KMS-11 (cell line): ENCODE results near the gene PRKD3.

Experiments
- H2AFZ ChIP-seq: fragments of 200-600 bp; sonication (generic); 2 replicates; pipeline ENCODE4 v1.6.1; 2016; ENCODE audit warnings: antibody characterized with exemption, mixed run types, low read depth
- H3K27ac ChIP-seq: fragments of 200-600 bp; sonication (generic); 2 replicates; pipeline ENCODE4 v1.6.1; 2016; ENCODE audit warnings: mild to moderate bottlenecking, mixed run types
- H3K27me3 ChIP-seq: fragments of 200-600 bp; sonication (generic); 2 replicates; pipeline ENCODE4 v1.6.1; 2017; ENCODE audit warnings: mild to moderate bottlenecking, low read depth, mixed run types, moderate library complexity; ENCODE audit not compliant: insufficient read depth
- H3K36me3 ChIP-seq: fragments of 200-600 bp; sonication (generic); 2 replicates; pipeline ENCODE4 v1.6.1; 2017; ENCODE audit warnings: mild to moderate bottlenecking, mixed run types; ENCODE audit not compliant: insufficient read depth
- H3K4me1 ChIP-seq: fragments of 200-600 bp; sonication (generic); 2 replicates; pipeline ENCODE4 v1.6.1; 2016; ENCODE audit warnings: mild to moderate bottlenecking, low read depth, mixed run types; ENCODE audit not compliant: poor library complexity, severe bottlenecking
- H3K4me2 ChIP-seq: fragments of 200-600 bp; sonication (generic); 2 replicates; pipeline ENCODE4 v1.7.0; 2016; ENCODE audit warnings: mild to moderate bottlenecking, mixed run types
- H3K4me3 ChIP-seq: fragments of 200-600 bp; sonication (generic); IDR thresholded peaks from 2 replicates; pipeline ENCODE4 v1.6.1; 2017; ENCODE audit warnings: low read depth, low read length, mixed read lengths; ENCODE audit not compliant: insufficient read depth
- H3K79me2 ChIP-seq: fragments of 200-600 bp; sonication (generic); 2 replicates; pipeline ENCODE4 v1.6.1; 2016; ENCODE audit warnings: low read depth, mixed run types; ENCODE audit not compliant: insufficient read depth
- H3K9ac ChIP-seq: fragments of 200-600 bp; sonication (generic); 2 replicates; pipeline ENCODE4 v1.6.1; 2016; ENCODE audit warnings: mild to moderate bottlenecking, mixed run types
- H4K20me1 ChIP-seq: fragments of 200-600 bp; sonication (generic); 2 replicates; pipeline ENCODE4 v1.6.1; 2016; ENCODE audit warnings: mild to moderate bottlenecking, mixed run types; ENCODE audit not compliant: insufficient read depth
- TF ChIP-seq, protein P1 (sequence below): fragments of 200-600 bp; sonication (generic); conservative IDR thresholded peaks from 2 replicates; pipeline ENCODE4 v1.6.1; 2017; ENCODE audit warnings: low read depth, mild to moderate bottlenecking, antibody characterized with exemption, low read length, moderate library complexity, mixed read lengths

PRKD3 gene

DNA sequence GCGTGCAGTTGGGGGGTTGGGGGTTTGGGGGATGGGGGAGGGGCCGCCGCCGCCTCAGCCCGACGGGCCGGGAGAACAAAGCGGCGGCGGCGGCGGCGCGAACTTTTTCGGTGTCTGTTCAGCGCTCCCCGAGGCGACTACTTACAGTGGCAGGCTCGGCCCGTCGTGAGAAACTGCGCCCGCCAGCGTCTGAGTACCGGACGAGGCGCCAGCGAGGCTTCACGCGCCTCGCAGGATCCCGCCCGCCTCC is 172 bp downstream of the PRKD3 start:
- peaks cover 39% of the 10 kb centered on the region; the same call in 1 of the 2 replicates for H3K36me3 ChIP-seq
- no peaks in the 10 kb centered on the region for H3K27me3 ChIP-seq
- peak overlapping the region; percentile 96 for H3K27ac ChIP-seq
- no peak overlapping the region for H2AFZ ChIP-seq
- H3K4me2 ChIP-seq, result no peak overlapping the region
- peaks cover 33% of the 10 kb centered on the region for H3K4me1 ChIP-seq
- H3K9ac ChIP-seq, result peak overlapping the region; percentile 98
- H4K20me1 ChIP-seq, result no peaks in the 10 kb centered on the region
- TF ChIP-seq, protein P1, sequence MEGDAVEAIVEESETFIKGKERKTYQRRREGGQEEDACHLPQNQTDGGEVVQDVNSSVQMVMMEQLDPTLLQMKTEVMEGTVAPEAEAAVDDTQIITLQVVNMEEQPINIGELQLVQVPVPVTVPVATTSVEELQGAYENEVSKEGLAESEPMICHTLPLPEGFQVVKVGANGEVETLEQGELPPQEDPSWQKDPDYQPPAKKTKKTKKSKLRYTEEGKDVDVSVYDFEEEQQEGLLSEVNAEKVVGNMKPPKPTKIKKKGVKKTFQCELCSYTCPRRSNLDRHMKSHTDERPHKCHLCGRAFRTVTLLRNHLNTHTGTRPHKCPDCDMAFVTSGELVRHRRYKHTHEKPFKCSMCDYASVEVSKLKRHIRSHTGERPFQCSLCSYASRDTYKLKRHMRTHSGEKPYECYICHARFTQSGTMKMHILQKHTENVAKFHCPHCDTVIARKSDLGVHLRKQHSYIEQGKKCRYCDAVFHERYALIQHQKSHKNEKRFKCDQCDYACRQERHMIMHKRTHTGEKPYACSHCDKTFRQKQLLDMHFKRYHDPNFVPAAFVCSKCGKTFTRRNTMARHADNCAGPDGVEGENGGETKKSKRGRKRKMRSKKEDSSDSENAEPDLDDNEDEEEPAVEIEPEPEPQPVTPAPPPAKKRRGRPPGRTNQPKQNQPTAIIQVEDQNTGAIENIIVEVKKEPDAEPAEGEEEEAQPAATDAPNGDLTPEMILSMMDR, result no peak
- H3K4me3 ChIP-seq, result no peak overlapping the region
- H3K79me2 ChIP-seq, result peaks cover 86% of the 10 kb centered on the region

DNA sequence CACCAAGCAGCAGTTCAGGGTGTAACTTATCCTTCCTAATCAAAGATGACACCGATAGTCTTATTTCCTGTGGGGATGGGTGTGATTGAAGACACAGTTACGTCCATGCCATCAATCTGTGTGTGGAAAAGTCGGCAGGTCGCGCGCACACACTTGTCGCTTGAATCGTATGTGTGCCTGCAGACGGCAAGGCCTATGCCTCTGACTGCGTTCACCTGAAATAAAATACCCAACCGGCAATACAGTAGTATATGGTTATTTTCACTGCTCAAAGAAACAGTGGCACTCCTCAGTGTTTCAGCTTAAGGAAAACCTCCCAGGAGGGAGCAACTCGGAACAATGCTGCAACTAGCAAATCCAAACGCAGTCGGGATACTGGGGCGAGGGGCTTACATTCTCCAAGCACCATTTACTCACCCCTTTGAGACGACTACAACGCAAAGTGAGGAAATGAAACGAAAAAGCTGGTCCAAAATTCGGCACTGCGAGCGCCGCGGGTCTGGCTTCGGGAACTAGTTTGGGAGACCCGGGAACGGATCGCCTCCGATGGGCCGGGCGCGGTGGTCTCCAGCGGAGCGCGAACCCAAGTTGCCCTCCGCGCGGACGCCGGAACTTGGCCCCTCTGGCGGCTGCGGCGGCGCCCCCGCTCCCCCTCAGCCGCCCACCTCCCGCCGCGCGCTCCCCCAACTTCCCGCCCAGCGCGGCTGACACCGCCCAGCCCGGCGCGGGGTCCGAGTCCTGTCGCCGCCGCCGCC is 675 bp downstream of the PRKD3 start:
- Histone ChIP-seq H3K27me3 (no peaks in the 10 kb centered on the region), H3K4me2 (peak overlapping the region; percentile 95), H3K4me1 (peaks cover 33% of the 10 kb centered on the region), H3K27ac (peak overlapping the region; percentile 96), H3K4me3 (peak overlapping the region; percentile 85), H4K20me1 (no peaks in the 10 kb centered on the region), H3K9ac (peak overlapping the region; percentile 98), H2AFZ (no peak overlapping the region), H3K79me2 (peaks cover 86% of the 10 kb centered on the region), H3K36me3 (peaks cover 39% of the 10 kb centered on the region; the same call in 1 of the 2 replicates)
- TF ChIP-seq, protein P1, result no peak

DNA sequence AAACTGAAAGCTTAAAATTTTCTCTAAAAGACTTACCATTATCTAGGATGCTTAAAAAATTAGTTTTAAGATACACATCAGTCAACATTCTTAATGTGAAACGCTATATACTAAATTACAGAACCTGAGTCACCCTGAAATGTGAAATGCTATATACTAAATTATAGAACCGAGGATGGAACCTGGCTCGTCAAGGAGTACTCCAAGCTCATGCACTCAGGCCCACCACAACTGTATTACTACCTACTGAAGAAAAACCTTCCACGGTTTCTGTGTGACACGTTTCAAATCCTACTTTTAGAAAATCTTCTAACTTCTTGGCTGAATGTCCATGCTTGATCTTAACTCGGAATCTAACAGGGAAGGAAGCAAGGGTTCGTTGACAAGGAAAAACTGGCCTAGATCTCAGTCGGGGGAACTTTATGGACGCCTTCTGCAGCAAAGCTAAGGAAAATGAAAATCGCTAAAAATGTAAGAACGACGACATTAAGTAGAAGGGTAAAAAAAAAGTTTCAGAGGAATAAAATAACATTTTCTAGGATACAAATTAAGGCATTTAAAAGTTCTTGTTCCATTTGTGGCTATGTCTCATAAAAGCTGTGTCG is 1.4 kb downstream of the PRKD3 start:
- Histone ChIP-seq H3K27ac (peak overlapping the region; percentile 96), H3K4me2 (peak overlapping the region; percentile 95), H3K27me3 (no peaks in the 10 kb centered on the region), H3K4me1 (peaks cover 29% of the 10 kb centered on the region), H2AFZ (no peak overlapping the region), H4K20me1 (no peaks in the 10 kb centered on the region), H3K4me3 (peak overlapping the region; percentile 85), H3K36me3 (peaks cover 39% of the 10 kb centered on the region; the same call in 1 of the 2 replicates), H3K79me2 (peaks cover 86% of the 10 kb centered on the region), H3K9ac (peak overlapping the region; percentile 98)
- TF ChIP-seq, protein P1, result no peak

DNA sequence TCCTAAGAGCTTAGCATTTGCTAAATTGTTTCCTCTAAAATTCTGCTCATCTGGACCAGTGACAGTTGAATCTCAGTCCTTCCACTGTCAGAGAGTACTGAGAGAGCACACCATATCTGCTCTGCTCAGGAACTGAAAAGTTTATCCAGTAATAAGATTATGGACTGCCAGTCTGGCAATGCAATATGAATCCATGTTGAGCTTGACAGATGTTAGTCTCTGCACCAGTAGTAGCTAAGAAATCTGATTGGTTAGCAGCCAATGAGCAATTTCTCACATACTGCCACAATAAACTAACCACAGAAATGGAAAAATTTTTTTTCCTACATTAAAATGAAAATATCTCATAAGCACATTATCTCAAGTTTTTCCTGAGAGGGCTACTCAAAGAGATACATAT is 2.3 kb downstream of the PRKD3 start:
- H2AFZ ChIP-seq, result no peak overlapping the region
- peak overlapping the region; percentile 95 for H3K4me2 ChIP-seq
- peak overlapping the region; percentile 85 for H3K4me3 ChIP-seq
- peak overlapping the region; percentile 98 for H3K9ac ChIP-seq
- peak overlapping the region; percentile 96 for H3K27ac ChIP-seq
- H3K36me3 ChIP-seq, result peaks cover 48% of the 10 kb centered on the region
- peaks cover 20% of the 10 kb centered on the region for H3K4me1 ChIP-seq
- H3K79me2 ChIP-seq, result peaks cover 87% of the 10 kb centered on the region
- no peaks in the 10 kb centered on the region for H3K27me3 ChIP-seq
- TF ChIP-seq, protein P1, result no peak
- no peaks in the 10 kb centered on the region for H4K20me1 ChIP-seq
